HG03439 (cell line): ENCODE measurements around the gene OR7G3.

ENCODE experiments used
- ATAC-seq: cut with Tn5 transposase; IDR thresholded peaks from one replicate; pipeline ENCODE4 v1.9.1; 2021; ENCODE audit warnings: mild to moderate bottlenecking, moderate library complexity; ENCODE audit not compliant: unreplicated experiment

Gene OR7G3

GRCh38 chr19:9126900-9127405 is at the start of gene OR7G3:
Gene OR7G3, minus strand, starts transcription at chr19:9126950. Its CDS starts 0 bp downstream, at chr19:9126950.
- ATAC-seq = no peak

- ATAC-seq = no peak
Measured at GRCh38 chr19:9175326-9175725, 48.6 kb upstream of the OR7G3 start.

- ATAC-seq = no peak
Measured at GRCh38 chr19:9171393-9171991, 44.7 kb upstream of the OR7G3 start.

- no peak for ATAC-seq
Measured at GRCh38 chr19:9166846-9167245, 40.1 kb upstream of the OR7G3 start.

- no peak for ATAC-seq
Measured at GRCh38 chr19:9165261-9165660, 38.5 kb upstream of the OR7G3 start.

- ATAC-seq = no peak
Measured at GRCh38 chr19:9161427-9161826, 34.7 kb upstream of the OR7G3 start.

- ATAC-seq = no peak
Measured at GRCh38 chr19:9159891-9160290, 33.1 kb upstream of the OR7G3 start.

- ATAC-seq = no peak
Measured at GRCh38 chr19:9156304-9156703, 29.6 kb upstream of the OR7G3 start.

GRCh38 chr19:9155591-9155990 is 28.8 kb upstream of the OR7G3 start:
- ATAC-seq = no peak

GRCh38 chr19:9151367-9151766 is 24.6 kb upstream of the OR7G3 start:
- no peak for ATAC-seq

- no peak for ATAC-seq
Measured at GRCh38 chr19:9150650-9151049, 23.9 kb upstream of the OR7G3 start.

GRCh38 chr19:9149997-9150396 is 23.2 kb upstream of the OR7G3 start:
- ATAC-seq = no peak

GRCh38 chr19:9148697-9149096 is 21.9 kb upstream of the OR7G3 start:
- ATAC-seq = no peak

GRCh38 chr19:9146882-9147281 is 20.1 kb upstream of the OR7G3 start:
- ATAC-seq = no peak

GRCh38 chr19:9144920-9145319 is 18.2 kb upstream of the OR7G3 start:
- no peak for ATAC-seq

GRCh38 chr19:9140159-9140874 is 13.6 kb upstream of the OR7G3 start, which contains the start of gene ZNF317:
Gene ZNF317, plus strand, starts transcription at chr19:9140397. Its CDS starts 15,620 bp downstream, at chr19:9156017.
- ATAC-seq = peak; percentile 92

GRCh38 chr19:9139609-9140158 is 12.9 kb upstream of the OR7G3 start:
- ATAC-seq = peak; percentile 11

- ATAC-seq = no peak
Measured at GRCh38 chr19:9132422-9132821, 5.7 kb upstream of the OR7G3 start.

GRCh38 chr19:9130965-9131364 is 4.2 kb upstream of the OR7G3 start:
- ATAC-seq = no peak

- ATAC-seq = no peak
Measured at GRCh38 chr19:9128171-9128570, 1.4 kb upstream of the OR7G3 start.

GRCh38 chr19:9116547-9116946 is 10.2 kb downstream of the OR7G3 start:
- ATAC-seq = no peak

GRCh38 chr19:9115307-9115813 is 11.4 kb downstream of the OR7G3 start, which contains the start of gene OR7G1:
Gene OR7G1, minus strand, starts transcription at chr19:9115763. Its CDS starts 0 bp downstream, at chr19:9115763.
- no peak for ATAC-seq
